Ovary (tissue), 3 donors: ENCODE measurements around the gene CNP.

Experiments used
- EP300 ChIP-seq: sonication (generic); formaldehyde crosslinking; IDR thresholded peaks from one replicate; pipeline ENCODE4 v1.6.1; 2017; ENCODE audit warnings: antibody characterized with exemption
- POLR2A ChIP-seq: fragments of 450-650 bp; IDR thresholded peaks from one replicate; pipeline ENCODE4 v1.6.1; 2017; ENCODE audit warnings: antibody characterized with exemption, mild to moderate bottlenecking, moderate library complexity
- TF ChIP-seq, protein P1 (sequence below), 3 donors: fragments of 450-650 bp in 2 of 3; fragments of 200-600 bp in 1 of 3; IDR thresholded peaks; one replicate each; pipeline versions ENCODE4 v1.5.1 to v1.8.0; 2016 to 2022; ENCODE audit warnings: antibody characterized with exemption in 3 of 3, mild to moderate bottlenecking in 1 of 3
- donor health status: DM: no; HTN: no; CAD: no.

DNA sequence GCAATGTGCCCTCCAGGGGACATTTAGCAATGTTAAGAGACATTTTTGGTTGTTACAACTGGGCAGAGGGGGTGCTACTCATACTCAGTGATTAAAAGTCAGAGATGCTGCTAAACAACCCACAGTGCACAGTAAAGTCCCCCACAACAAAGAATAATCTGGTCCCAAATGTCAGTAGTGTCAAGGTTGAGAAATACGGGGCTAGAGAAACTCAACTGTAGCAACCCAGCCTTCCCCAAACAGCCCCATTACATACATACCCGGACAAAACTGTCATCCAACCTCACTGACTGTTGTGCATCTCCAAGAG lies 30.2 kb downstream of the CNP start:
- TF ChIP-seq POLR2A (no peak), EP300 (no peak)
- TF ChIP-seq, protein P1, sequence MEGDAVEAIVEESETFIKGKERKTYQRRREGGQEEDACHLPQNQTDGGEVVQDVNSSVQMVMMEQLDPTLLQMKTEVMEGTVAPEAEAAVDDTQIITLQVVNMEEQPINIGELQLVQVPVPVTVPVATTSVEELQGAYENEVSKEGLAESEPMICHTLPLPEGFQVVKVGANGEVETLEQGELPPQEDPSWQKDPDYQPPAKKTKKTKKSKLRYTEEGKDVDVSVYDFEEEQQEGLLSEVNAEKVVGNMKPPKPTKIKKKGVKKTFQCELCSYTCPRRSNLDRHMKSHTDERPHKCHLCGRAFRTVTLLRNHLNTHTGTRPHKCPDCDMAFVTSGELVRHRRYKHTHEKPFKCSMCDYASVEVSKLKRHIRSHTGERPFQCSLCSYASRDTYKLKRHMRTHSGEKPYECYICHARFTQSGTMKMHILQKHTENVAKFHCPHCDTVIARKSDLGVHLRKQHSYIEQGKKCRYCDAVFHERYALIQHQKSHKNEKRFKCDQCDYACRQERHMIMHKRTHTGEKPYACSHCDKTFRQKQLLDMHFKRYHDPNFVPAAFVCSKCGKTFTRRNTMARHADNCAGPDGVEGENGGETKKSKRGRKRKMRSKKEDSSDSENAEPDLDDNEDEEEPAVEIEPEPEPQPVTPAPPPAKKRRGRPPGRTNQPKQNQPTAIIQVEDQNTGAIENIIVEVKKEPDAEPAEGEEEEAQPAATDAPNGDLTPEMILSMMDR (IDR thresholded peaks at IDR 0.05), result no peak
